HG03565 (cell line): ENCODE results near the gene PIAS4.
"Not testable (repeated sequence)": the region's sequence is repeated elsewhere in the genome, so short reads cannot be mapped to it uniquely, and the experiment has no call there.

ENCODE experiments used
- ATAC-seq: cut with Tn5 transposase; IDR thresholded peaks from one replicate; pipeline ENCODE4 v1.9.1; 2021; ENCODE audit warnings: mild to moderate bottlenecking, moderate library complexity; ENCODE audit not compliant: unreplicated experiment

The PIAS4 gene, protein sequence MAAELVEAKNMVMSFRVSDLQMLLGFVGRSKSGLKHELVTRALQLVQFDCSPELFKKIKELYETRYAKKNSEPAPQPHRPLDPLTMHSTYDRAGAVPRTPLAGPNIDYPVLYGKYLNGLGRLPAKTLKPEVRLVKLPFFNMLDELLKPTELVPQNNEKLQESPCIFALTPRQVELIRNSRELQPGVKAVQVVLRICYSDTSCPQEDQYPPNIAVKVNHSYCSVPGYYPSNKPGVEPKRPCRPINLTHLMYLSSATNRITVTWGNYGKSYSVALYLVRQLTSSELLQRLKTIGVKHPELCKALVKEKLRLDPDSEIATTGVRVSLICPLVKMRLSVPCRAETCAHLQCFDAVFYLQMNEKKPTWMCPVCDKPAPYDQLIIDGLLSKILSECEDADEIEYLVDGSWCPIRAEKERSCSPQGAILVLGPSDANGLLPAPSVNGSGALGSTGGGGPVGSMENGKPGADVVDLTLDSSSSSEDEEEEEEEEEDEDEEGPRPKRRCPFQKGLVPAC

DNA sequence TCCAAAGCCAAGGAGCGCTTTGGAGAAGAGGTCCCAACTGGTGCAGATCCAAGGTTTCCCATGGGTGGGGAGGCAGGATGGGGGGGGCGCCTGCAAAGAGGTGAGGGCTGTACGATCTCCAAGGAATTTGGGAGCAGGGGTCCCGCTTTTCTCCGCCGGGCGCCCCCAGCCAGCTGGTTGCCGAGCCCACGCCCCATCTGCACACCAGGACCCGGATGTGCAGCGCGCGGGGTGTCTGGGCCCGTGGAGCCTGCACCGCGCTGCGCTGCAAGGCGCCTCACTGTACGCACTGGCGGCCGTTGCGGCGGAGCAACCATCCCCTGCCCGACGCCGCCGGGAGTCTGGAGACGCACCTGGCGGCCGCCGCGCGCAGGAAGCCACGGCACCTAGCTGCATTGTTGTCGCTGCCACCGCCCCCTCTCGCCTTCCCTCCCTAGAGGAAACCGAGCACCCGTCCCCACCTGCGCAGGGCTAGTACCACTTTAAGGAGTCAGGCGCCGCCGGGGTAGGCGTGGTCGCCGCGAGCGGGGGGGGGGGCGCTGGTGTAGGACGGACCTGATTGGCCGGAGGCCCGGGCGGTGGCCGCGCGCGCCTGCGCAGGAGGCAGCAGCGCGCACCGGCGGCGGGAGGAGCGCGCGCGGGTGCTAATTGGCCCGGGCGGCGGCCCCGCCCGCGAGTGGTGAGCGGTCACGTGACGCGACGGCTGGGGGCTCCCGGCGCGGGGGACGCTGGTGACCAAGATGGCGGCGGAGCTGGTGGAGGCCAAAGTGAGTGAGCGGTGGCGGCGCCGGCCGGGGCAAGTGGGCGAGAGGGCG lies at the start of gene PIAS4:
Gene PIAS4 (plus strand): TSS at position 716 of the 815 bp plus-strand sequence. CDS start 25 bp downstream, at position 741.
- ATAC-seq, result peak; percentile 64

DNA sequence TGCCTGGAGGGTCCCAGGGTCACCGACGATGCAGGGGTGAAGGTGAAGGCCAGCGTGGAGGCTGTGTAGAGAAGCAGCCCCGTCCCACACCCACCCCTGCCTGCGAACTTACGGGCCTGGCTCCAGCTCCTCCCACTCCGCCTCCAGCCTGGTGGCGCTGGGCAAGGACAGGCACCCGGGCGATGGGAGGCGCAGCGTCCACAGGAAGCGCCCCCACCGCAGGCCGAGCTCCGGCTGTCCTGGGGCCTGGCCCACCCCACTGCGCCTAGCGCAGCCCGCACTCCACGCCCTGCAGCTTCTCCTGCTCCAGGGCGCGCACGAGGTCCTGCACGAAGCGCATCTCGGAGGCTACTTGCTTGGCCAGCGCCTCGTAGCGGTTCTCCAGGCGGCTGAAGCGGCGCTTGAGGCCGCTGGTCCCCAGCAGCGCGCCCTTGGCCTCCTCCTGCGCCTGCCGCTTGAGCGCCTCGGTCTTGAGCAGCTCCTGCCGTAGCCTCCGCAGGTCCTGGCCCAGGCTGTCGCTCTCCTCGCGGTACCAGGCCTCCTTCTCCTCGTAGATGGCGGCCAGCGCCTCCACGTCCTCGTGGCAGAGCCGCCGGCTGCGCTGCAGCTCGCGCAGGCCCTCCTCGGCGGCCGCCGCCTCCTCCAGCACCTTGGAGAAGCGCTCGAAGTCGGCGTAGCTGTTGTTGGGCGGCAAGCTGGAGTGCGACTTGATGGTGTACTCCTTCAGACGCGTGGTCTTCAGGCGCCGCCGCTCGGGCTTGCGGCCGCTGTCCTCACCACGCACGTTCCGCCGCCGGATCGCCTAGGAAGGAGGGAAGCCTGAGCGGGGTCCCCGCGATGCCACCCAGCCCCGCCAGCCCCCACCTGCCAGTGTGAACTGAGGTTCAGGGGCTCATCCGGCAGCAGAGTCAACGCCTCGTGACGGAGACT lies 48.4 kb upstream of the PIAS4 start:
- no peak for ATAC-seq

DNA sequence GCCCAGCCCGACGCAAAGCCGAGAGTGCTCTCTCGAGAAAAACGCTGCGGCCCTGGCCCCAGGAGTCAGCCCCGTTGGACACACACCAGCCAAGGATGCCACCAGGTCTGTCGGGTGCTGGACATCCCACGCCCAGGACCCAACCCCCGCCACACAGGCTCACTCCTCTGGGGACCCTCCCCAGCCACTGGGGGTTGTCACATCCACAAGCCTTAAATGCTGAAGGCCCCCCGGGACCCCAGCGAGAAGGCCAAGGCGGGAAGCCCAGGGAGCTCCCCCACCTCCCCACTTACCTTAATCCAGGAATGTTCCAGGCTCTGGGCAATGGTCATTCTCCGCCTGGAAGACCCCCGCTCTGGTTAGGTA lies 47.8 kb upstream of the PIAS4 start:
- ATAC-seq, result no peak

DNA sequence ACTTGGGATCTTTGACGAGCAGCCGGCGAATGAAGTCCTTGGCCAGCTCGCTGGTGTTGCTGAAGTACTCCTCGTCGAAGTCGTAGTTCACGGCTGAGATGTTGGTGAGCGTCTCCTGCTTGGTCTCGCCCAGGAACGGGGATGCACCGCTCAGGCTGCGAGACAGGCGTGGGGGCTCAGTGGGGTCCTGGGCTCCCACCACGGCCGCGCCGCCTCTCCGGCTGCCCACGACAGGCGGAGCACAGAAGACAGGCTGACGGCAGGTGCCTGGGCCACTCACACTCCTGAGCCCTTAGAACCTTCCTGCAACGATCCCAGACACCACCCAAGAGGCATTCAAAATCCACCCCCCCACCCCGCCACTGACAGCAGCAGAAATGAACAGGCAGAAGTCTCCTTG lies 46.5 kb upstream of the PIAS4 start:
- no peak for ATAC-seq

DNA sequence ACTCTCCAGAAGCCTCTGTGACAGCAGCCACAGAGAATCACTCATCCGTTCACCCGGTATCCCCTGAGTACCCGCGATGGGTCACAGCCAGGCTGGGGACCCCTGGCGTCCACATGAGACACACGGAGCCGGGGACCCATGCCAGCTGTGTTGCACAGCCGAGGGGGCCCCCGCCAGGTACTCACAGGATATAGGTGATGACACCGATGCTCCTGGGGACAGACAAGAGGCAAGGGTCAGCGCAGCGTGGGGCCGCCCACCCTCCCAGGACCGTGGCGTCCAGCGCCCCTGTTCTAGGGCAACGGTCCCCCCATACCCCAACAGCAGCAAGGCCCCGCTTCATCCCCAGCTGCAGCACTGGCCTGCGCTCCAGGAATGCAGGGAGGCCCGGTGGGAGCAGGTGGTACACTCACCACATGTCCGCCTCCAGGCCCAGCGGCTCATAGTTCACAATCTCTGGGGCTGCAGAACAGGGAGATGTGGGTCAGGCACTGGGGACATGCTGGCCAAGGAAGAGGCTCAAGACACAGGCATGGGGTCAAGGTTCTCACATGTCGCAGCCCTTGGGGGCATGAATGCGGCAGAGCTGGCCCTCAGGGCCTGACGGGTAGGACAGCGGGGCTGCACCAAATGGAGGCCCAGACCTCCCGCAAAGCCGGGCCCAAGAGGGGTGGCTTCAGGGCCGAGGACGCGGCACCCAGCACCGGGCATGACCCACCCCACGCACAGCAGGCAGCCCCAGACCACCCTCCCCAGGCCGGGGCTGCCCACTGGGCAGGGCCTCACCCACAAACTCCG lies 43.9 kb upstream of the PIAS4 start:
- no peak for ATAC-seq

DNA sequence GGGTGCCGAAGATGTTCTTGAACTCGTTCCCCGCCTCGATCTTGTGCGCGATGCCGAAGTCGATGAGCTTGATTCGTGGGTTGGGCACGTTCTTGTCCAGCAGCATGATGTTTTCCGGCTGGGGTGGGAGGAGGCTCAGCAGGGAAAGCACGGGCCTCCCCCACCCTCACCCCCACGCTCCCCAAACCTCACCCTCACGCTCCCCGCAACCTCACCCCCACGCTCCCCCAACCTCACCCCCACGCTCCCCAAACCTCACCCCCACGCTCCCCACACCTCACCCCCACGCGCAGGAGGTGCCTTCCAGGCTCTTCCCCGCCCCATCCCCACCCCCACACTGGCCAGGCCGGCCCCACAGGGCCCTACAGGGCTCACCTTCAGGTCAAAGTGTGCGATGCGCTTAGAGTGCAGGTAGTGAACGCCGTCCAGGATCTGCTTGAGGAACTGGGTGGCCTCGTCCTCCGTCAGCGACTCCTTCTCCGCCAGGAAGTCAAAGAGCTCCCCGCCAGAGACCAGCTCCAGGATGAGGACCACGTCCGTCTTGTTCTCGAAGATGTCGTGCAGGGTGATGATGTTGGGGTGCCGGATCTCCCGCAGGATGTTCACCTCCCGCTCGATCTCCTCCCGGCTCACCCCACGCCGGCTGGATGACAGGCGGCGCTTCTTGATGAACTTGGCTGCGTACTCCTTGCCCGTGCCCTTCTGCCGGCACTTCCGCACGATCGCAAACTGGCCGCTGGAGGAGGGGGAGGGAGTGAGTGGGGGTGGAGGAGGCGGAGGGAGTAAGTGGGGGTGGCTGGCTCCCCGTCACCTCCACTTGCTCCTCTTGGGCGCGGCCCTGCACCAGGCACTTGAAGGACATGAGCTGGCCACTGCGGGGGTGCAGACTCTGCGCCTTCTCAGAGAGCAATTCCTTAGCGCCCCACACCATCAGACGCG lies 43.0 kb upstream of the PIAS4 start:
- ATAC-seq, result no peak

DNA sequence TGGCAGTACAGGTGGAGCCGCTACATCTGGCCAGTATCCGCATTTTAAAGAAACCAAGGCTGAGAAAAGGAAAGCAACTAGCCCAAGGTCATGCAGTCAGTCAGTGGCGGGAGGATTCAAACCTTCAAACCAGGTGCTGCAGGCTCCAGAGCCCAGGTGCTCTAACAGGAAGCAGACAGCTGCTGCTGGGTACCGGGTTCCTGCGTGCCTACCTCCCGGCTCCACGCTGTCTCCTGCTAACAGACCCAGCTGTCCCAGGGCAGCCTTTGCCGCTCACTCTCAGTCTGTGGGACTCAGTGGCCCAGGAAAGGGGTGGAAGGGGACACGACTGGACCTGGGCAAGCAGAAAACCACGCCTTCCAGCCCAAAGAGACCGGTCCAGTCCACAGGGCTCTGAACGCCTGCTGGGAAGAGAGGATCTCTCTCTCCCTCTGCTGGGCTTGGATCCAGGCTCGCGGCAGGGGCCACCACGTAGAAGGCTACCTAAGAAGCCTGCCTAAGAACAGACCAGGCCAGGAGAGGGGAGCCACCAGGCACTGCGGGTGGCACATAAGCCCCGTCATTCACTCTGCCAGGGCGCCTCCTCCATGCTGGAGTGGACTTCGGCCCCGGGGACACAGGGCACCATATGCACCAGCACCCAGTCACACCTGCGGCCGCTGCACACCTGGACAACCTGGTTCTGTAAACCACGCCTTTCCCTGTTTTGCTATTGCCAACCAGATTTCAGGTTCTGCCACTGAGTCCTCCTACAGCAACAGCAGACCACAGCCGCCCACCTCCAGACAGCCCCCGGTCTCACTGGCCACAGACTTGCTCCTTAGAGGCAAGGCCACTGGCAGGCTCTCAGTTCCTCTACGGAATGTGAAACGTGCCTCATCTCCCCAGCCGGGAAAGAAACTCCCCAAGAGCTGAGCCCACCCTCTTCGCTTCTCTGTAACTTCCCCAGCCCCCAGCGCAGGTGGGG lies 41.2 kb upstream of the PIAS4 start:
- ATAC-seq, result no peak

DNA sequence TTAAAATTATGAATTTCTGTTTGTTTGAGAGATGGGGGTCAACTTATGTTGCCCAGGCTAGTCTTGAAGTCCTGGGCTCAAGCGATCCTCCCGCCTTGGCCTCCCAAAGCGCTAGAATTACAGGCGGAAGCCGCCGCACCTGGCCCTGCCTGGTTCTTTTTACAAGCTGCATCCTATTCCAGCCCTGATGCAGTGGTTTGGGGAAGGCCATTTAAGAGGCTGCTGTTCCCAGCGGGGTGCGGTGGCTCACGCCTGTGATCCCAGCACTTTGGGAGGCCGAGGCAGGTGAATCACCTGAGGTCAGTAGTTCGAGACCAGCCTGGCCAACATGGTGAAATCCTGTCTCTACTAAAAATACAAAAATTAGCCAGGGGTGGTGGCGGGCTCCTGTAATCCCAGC lies 39.6 kb upstream of the PIAS4 start:
- not testable (repeated sequence) for ATAC-seq

DNA sequence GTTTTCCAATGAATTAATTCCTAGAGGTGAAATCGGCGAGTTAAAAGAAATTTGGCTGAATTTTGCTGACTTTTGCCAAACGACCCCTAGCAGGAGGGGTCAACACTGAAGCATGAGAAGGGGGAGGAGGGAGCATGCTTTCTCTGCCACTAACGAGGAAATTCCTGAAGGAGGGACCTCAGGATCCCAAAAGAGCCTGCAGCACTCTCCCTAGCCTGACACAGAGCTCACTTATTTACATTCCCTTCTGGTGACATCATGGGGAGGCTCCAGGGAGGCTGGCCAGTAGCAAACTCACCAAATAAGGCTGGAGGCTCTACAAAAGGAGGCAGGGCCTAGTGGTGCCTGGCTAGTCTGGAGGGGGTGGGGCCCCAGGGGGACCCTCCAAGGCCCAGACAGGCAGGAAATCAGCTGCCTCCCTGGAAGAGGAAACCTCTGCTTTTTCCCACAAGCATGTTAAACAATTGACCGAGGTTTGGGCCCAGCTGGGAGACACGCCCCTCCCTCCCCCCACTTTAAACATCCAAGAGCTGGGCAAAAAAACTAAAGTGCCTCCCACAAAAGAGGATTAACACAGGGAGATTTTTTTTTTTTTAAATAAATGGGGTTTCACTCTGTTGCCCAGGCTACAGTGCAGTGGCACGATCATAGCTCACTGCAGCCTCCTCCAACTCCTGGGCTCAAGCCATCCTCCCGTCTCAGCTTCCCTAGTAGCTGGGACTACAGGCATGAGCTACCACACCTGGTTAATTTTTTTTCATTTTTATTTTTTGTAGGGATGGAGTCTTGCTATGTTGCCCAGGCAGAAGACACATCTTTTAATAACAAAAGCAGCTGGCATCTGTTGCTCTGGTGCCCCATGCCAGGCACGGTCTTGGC lies 38.7 kb upstream of the PIAS4 start:
- no peak for ATAC-seq

DNA sequence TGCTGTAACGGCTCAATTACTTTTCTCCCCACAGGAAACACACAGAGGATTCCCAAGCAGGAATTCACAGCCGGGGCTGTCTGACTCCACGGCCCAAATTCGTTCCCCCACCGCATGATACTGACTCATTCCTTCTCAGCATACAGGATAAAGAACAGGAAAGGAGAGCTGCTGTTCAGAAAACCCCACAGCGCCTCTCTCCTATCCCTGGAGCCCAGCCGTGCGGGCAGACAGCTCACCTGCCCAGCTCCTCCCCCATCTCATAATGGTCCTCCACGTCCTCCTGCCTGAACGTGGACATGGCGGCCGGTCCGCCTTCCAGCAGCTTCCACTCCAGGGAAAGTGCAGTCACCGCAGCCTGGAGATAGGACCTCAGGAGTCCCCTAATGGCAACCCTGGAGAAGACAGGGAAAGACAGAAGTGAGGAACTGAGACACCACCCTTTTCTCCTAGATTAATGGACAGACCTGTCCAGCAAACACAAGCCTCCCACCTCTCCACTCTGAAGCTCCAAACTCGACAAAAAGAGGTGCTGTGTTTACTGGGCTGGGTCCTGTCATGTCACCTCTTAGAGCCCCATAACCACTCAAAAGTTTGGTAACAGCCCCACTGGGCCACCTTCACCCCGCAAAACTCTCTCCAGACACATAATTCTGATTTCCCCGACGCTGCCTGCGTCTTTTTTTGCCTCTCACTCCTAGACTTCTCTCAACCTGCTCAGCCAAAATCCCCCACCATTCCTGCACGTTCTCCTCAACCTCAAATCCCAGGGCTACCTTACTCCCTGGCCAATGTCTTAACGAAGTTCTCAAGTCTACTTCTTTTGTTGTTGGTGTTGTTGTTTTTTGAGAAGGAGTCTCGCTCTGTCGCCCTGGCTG lies 37.9 kb upstream of the PIAS4 start:
- ATAC-seq, result no peak

DNA sequence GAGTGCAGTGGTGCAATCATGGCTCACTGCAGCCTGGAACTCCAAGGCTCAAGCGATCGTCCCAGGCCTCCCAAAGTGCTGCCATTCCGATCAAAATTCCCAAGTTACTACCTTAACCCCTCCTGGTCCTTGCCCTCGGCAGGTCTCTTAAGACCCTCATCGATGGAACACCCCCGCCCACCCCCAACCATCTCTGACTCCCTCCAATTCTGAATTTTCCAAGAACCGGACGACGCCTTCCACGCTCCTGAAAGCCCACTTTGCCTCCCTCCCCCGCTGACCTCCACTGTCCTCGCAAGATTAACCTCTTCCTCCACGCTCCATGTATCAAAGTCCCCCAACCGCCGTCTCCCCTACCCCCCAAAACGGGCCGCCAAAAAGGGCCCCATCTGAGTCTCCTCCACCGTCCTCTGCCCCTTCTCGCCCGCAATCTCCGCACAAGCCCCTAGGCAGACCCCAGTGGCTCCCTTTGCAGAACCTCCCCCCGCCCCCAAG lies 37.2 kb upstream of the PIAS4 start:
- no peak for ATAC-seq

DNA sequence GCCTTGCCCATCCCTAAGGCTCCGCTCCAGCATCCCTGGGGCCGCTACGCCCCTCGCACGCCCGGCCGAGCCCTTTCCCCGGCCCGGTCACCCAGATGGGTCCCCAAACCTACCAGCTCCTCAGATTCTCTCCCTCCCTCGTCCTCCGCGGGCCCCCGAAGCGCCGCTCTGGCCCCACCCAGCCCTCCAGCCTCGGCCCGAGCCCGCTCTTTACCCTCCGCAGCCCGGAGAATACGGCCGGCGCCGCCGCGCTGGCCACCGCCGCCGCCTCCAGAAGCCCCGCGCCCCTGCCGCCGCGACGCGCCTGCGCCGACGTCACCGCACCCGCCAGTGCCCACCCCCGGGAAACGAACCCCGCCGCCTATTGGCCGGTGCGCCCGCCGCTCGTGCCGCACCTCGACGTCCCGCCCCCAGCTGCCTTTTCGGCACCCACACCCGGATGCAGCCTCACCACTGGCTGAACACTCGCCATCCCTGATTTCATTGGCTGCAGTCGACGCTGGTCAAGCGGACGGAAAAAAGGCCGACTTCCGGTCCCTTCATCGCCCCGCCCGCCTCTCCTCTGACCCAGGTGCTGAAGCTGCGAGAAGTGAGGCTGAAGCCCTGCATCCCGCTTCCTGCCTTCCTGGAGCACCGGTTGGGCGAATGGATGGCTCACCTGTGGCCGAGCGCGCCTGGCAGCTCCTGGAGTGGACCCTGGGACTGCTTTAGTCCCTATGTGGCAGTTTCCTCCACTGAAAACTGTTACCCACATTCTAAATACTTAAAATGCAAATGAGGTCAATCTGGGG lies 36.5 kb upstream of the PIAS4 start, which contains the start of gene DAPK3:
Gene DAPK3 (minus strand): TSS at position 292 of the 791 bp plus-strand sequence. CDS start 1,364 bp downstream, outside the sequence.
- ATAC-seq, result peak; percentile 91

DNA sequence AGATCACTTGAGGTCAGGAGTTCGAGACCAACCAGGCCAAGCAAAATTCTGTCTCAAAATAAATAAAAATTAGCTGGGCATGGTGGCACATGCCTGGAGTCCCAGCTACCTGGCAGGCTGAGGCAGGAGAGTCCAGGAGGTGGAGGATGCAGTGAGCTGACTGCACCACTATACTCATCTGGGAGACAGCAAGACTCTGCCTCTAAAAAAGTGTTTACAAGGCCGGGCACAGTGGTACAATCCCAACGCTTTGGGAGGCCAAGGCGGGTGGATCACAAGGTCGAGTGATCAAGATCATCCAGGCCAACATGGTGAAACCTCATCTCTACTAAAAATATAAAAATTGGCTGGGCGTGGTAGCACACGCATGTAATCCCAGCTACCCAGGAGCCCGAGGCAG lies 32.4 kb upstream of the PIAS4 start:
- ATAC-seq, result no peak

DNA sequence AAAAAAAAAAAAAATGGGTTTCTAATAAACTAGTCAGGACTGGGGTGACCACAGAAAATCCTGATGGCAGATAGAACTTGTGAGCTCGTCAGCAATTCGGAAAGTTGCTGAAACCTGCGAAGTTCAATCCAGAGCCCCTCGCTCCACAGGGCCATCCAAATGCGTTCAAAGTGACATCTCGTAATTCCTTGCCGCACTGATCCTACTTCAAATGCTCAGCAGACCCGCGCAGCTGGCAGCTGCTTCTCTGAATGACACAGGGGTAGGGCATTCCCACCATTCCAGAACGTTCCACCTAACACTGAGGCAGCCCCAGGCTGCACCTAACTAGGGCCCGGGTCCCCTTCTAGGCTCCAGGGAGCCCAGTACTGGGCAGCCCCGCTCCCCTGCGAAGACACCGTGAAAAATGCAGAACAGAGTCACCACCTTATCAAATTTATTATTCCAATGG lies 31.9 kb upstream of the PIAS4 start:
- ATAC-seq, result no peak
